ENCODE measurements around the gene CCDC90B.
"Not testable (repeated sequence)": the region's sequence is repeated elsewhere in the genome, so short reads cannot be mapped to it uniquely, and the experiment has no call there.

CCDC90B gene

DNA sequence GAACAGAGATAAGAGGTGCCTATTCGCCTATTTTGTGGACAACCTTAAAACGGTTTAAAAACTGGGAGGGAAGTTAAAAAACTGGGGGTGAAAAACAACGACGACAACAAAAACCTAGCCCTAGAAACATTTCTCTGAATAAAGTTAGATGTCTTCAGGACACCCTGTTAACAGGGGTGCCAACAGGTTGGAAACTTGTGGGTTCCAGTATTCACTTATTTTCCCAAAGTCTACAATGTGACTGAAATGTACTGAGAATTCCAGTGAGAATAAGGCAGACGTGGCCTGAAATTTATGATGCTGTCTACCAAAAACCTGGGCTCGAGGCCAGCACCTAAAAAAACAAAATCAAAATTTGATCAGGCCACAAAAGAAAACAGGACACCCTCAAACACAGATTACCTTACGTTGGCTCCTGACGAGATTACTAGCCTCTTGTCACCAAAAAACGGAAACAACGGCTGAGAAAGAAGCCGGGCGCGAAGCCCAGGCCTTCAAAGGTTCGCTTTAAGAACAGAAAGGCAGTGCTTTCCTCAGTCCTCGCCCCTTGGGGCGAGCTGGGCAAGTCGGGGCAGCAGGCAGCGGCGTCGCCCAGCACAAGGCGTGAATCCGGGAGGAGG is 906 bp downstream of the CCDC90B start:
- DNase-seq: no peak

DNA sequence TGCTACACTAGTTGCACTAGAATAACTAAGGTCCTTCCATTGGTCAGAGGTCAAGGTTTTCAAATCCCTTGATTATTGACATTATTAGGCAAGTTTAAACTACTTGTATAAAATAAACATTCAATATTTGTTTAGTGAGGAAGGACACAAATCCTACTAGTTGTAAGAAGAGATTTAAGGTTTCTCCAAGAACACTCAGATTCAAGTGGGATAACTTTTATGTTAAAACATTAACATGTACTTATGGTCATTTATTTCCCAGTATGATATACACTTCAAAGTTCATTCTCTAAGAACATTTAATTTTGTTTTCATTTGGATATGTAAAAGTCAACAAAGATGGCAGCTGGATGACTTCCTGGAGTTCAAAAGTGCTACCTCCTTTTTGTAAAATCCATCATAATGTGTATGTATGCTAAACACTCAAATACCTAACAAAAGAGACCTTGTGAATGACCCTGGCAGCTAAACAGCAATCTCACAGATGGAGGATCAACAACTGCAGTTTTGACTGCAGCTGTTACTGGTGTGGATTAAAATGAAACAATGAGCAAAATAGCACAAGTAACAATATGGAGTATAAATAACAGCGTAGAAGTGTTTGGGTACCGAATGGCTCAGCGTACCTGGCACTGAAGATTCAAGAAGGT is 1.5 kb downstream of the CCDC90B start:
- DNase-seq: no peak

DNA sequence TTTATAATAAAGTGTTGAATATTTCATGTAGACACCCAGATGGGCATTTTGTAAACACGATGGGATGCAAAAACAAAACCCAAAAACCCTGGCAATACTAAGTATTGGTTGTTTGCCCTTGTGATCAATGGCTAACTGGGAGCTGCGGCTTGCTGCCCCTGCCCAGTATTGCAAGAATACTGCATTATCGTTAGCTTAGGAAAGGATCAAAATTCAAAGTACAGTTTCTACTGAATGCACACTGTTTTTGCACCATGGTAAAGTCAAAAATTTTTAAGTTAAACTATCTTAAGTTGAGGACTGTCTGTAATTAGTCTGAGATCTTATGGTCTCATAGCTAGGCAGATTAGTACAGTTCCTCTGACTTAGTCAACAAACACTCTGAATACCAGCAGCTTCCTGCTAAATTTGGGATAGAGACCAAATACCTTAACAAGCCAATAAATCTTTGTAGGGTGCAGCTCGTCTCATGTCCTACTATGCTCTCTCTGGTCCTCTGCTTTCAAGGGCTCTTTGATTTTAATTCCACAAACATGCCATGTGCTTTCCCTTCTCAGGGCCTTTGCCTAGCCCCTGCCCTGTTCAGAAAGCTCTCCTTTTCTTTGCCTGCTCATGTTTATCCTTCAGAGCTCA is 4.0 kb downstream of the CCDC90B start:
- DNase-seq: no peak

DNA sequence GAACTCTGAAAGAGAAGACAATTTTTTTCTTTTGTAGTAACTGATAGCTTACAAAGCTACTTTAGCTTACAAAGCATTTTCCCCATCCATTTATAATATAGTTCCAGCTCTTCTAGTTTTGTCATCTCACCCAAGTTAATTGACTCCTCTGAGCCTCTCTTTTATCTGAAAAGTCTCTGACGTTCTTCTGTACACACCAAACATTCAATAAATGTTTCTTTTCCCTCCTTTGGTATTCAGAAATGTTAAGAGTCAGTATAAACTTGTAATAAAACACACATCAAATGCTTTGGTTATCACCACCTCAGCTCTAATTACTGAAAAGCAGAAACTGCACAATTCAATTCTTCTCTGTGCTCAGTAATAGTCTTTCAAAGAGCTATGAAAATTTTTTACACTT is 5.9 kb downstream of the CCDC90B start:
- no peak for DNase-seq

DNA sequence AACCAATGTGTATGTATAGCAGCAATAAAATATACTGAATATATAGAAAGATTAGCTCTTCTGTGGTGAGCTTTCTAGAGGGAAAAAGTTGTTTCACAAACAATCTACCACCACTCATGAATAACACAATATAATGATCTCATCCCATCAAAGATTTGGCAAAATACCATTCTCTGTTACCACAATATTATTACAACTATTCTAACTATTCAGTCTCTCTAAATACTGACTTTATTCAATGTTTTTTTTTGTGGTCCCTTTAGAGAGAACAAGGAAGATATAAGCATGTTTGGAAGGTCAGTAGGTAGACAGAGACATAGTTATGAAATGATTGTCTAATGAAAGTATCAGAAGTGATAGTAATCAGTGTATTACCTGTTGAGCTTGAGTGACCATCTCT is 7.8 kb downstream of the CCDC90B start:
- no peak for DNase-seq

DNA sequence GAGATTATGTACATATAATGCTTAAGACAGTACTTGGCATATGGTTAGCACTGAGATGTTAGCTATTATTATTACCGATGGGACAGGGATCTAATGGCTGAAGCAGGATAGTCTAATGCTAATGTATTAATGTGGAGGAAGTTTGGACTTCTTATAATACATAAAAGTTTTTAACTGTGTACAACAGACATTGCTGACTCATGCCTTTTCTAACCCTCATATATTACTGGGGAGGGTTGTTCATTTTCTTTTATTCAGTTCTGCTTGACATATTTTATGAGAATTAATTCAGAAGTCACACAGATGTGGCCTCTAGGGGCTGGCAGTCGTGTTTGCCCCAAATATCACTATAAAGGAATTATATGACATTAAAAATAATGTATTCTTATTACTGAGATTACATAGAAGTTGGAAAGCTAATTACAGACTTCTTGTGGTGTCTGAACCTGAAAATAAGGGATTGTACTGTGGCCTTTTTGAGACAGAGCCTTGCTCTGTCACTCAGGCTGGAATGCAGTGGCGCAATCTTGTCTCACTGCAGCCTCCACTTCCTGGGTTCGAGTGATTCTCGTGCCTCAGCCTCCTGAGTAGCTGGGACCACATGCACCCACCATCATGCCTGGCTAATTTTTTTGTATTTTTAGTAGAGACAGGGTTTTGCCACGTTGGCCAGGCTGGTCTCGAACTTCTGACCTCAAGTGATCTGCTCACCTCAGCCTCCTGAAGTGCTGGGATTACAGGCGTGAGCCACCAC is 10.1 kb downstream of the CCDC90B start:
- no peak for DNase-seq

DNA sequence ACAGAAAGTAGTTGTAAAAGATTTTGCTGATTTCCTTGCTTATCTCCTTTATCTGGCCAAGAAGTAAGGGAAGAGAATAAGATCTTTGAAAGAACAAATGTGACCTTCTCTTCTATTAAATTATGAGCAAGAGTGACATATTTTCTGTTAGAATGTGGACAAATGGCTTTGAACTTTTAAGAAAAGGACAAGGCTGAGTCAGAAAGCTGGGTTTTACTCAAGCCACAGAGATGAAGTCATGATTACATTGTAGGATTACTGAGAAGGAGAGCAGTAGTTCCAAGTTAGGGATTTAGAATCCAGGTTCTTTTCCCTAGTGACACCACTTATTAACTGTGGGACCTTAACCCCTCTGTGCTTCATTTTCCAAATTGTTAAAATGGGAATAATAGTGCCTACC is 13.5 kb downstream of the CCDC90B start:
- no peak for DNase-seq

DNA sequence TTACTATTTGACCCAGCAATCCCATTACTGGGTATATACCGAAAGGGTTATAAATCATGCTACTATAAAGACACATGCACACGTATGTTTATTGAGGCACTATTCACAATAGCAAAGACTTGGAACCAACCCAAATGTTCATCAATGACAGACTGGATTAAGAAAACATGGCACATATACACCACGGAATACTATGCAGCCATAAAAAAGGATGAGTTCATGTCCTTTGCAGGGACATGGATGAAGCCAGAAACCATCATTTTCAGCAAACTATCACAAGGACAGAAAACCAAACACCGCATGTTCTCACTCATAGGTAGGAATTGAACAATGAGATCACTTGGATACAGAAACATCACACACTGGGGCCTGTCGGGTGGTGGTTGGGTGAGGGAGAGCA is 14.4 kb downstream of the CCDC90B start:
- not testable (repeated sequence) for DNase-seq

DNA sequence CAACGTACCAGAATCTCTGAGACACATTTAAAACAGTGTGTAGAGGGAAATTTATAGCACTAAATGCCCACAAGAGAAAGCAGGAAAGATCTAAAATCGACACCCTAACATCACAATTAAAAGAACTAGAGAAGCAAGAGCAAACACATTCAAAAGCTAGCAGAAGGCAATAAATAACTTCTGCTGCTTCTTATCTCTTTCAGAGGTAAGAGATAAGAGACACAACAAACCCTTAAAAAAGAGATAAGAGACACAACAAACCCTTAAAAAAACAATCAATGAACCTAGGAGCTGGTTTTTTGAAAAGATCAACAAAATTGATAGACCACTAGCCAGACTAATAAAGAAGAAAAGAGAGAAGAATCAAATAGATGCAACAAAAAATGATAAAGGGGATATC is 17.1 kb downstream of the CCDC90B start:
- not testable (repeated sequence) for DNase-seq

DNA sequence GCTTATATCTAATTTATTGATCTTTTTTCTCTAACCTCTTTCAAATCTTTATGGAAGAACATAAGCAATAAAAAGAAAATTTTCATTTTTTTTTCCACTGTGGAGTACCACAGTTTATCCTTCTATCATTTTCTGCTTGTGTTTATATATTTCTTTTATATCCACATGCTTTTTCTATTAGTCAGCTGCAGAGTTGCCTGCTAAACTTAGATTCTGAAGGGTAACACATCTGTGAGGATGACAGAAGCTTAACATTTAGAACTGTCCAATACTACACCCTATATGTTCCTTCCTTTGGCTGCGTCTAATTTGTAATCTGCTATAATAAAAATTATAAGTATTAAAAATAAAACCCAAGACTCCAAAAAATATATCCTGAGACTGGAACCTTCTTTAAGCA is 20.8 kb downstream of the CCDC90B start:
- DNase-seq: no peak

DNA sequence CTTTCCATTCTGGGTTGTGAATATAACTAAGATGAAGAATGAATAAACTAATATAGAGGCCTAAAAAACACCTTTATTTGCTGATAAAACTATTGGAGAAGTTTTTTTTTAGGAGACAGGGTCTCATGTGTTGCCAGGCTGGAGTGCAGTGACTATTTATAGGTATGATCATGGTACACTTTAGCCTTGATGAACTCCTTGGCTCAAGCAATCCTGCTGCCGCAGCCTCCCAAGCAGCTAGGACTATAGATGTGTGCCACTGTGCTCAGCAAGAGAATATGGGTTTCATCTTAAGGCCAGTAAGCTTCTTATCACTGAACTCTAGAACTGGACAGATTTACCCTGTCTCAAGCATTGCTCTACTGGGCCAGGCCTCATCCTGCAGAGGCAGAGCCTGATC is 26.6 kb downstream of the CCDC90B start:
- no peak for DNase-seq

DNA sequence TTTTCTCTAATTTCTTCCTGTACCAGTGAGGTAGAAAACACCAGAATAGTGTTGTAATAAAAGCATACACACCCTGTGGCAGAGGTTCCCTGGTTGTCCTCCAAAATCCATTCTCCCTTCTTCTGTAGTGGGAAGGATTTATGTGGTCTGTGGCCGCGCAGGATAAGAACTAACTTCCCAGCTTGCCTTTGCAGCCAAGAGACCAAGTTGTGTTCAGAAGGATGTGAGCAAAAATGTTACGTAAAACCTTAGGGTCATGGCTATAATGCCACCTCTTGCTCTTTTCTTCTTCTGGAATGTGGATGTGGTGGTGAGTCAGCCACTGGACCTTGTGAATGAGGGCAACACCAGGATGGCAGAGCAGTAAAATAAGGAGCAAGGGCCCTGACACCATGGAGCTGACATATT is 28.4 kb downstream of the CCDC90B start:
- no peak for DNase-seq

DNA sequence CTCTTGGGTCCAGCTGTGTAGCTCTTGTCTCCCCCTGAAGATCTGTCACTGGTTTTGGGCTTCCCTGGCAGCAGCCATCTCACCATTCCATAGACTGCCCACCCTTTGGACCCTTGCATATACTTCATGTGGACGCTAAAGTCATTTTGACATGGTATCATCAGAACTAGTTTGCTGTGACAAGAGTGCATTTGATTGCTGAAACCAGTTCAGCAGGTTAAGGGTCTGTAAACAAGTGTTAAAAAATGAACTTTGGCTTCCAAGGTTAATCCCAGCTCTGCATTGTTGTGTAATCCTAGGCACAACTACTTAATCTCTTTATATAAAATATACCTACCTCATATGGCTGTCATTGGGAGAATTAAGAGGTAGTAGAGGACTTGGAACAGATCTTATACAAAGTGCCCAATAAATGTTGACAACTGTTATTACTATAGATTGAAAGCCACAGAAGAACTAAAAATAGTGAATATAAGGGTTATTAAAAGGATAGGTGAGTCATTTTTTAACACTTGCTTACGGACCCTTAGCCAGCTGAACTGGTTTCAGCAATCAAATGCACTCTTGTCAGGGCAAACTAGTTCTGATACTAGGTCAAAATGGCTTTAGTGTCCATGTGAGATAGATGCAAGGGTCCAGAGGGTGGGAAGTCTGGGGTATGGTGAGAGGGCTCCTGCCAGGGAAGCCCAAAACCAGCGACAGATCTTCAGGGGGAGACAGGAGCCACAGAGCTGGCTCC is 29.4 kb downstream of the CCDC90B start:
- no peak for DNase-seq

DNA sequence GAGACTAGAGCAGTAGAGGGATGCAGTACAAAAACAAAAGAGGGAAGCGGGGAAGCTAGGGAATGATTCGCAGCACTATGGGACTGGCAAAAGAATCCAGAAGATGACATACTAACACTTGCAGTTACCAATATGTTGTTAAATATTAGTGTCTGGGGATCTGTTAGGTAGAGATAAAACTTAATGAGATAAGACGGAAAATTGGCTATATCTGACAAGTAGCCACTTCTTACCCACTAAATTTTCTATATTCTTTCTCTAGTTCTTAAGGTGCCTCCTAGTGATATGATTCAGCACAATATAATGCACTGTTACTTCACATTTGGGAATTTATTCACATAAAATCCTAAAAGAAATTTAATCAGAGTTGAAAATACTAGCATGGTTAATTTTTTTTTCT is 30.8 kb downstream of the CCDC90B start:
- no peak for DNase-seq

DNA sequence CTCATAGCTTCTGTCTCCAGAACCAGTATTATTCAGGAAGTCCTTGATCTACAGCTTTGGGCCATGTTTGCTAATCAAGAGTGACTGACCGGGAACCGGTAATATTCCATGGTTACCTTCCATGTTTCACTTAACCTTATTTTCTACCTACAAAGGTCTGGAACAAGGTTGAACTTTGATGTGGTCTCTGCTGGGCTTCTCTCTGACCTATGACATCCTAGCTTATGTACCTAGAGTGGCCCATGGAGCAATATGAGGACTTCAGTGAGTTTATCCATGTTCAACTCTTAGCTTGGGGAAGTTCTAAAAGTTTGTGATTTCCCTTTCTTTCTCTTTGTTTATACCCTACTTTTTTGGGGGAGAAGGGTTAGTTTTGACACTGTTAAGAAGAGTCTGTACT is 33.2 kb downstream of the CCDC90B start:
- DNase-seq: no peak

DNA sequence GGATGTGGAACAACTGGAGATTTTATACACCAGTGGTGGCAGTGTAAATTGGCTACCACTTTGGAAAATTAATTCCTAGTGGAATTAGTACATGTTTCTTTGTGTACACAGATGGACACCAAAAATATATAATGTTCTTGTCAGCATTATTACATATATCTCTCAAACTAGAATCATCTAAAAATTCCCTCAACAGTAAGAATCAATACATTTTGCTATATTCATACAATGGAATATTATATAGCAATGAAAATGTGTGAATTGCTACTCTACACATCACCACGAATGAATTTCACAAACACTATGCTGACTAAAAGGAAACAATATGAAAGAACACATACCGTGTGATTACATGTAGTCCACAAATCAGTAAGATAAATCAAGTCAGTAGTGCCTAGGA is 33.9 kb downstream of the CCDC90B start:
- DNase-seq: no peak

DNA sequence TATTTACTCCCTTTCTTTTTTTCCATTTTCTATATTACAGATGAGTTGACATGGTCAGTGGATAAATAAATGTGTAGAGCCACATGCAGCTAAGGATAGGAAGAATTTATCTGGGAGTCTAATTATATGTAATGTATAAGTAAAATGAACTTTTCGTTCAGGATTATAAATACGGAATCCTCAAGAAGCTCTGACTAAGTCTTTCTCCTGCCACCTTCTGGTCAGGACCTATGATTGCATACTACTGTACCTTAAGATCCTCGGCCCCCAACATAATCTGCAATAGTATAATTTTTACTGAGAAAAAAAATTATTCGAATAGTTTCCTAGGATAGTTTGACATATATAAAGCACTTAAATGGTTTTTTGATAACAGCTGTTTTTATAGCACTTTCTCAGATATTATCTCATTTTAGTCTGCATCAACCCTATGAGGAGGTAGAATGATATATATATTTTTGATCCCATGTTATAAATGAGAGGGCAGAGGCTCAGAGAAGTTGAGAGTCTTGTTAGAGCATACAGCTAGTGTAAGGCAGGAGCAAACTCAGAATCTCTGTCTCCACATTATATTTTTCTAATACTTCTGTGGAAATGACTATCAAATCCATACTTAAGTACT is 36.1 kb downstream of the CCDC90B start:
- DNase-seq: no peak

DNA sequence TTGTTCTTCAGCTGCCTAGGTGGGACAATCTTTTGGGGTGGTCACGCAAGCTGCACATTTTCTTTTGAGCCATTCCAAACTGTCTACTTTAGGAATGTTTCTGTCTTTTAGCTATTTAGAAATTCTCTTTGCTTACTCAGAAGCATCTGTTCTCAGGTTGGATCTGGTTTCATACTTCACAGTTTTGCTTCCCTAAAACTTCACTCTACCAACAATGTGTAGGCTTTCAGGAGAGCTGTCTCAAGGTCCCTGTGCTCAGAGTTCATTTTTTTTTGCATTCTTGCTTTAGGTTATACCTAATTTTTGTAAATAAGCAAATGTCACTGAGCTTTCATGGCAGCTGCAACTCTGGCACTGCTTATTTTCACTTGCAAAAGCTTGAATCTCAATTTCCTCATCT is 36.7 kb downstream of the CCDC90B start:
- no peak for DNase-seq

DNA sequence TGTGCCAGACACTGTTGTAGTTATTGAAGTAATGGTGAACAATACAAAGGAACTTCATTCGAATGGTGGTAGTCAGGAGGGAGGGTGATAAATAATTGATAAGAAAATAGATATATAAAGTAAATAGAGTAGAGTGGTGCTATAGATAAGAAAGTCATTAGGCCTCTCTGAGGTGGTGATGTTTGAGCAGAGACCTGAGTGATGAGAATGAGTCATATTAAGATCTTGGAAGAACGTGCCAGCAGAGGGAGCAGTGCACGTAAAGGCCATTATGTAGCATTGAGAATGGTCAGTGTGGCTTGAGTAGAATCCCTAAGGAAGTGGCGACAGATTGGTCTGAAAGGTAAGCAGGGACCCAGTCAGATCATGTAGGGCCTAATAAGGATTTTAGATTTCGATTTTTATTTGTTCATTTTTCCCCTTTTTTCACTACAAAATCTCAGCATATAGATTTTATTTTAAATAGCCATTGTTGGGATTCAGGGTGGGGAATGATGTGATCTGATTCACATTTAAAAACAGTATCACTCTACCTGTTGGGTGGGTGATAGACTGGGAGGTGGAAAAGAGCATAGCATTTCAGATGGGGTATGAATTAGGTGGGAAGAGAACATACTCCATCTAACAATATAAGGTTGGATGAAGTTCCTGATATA is 44.7 kb downstream of the CCDC90B start:
- no peak for DNase-seq

DNA sequence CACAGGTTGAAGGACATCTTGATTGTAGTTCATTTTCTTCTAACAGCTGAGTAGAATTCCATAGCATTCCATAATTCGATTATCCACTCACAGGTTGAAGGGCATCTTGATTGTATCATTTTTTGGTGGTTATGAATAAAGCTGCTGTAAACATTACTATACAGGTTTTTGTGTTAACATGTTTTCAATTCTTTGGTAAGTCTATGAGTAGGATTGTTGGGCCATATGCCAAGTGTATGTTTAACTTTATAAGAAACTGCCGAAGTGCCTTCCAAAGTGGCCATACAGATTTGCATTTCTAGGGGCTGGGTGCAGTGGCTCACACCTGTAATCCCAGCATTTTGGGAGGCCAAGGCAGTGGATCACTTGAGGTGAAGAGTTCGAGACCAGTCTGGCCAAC is 48.1 kb downstream of the CCDC90B start:
- no peak for DNase-seq

DNA sequence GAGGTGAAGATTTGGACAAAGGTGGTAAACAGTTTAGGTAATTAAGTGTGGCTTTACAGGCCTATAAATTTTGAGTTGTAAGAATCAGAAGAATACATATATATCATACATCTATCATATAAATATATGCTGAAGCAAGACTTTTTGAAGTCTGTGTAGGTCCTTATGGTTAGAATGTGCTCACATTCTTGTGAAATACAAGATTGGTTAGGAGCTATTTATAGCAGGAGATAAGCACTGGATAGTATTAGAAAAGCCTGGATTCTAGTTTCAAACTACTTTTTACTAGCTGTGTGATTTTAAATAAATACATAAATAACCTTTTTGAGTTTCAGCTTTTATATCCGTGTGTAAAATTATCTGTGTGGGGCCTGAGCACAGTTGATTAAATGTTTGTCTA is 50.3 kb downstream of the CCDC90B start:
- no peak for DNase-seq

DNA sequence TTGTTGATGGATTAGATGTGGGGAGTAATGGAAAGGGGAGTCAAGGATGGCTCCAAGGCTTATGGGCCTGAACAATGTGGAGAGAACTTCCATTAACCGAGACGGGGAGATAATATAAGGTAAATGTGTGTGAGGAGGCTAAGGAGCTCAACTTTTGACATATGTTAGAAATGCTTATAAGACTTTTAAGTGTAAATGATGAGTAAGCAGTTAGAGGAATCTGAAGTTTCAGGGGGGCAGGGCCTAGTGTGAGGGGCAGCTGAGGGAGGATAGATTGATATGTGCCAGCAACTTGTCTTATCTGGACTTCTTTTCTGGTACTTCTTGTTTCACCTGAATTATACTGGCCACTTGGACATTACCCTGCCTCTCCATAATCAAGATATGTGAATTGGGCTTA is 62.7 kb downstream of the CCDC90B start:
- DNase-seq: no peak
